A549 (cell line): Measurements from ENCODE around the gene DLX4. TPM values are rescaled to one million over a fixed set of nuclear protein-coding genes. Genes with fewer than 3 reads are reported as not detected.

ENCODE experiments used
- ATAC-seq, 2 experiments: fragments of 200-7000 bp in 1 of 2; fragments of >200 bp in 1 of 2; cut with Nextera tagmentation in 1 of 2; cut with Tn5 transposase in 1 of 2; 3 replicates each; pipeline versions ENCODE4 v1.8.0 to v1.9.1; 2018 to 2020; ENCODE audit warnings: mild to moderate bottlenecking in 1 of 2, moderate library complexity in 1 of 2
- CTCF ChIA-PET: fragments of 300-600 bp; sonication (Branson Sonifier 250); formaldehyde crosslinking; extraction: SDS; loops from one replicate; lab custom pipeline; 2021; ENCODE audit warnings: antibody characterized with exemption, inconsistent platforms; lab: Yijun Ruan, JAX
- POLR2A ChIA-PET: fragments of 350-600 bp; formaldehyde crosslinking; extraction: SDS; loops from one replicate; lab custom pipeline; 2021; ENCODE audit warnings: antibody characterized with exemption, inconsistent platforms; lab: Yijun Ruan, JAX
- DNase-seq, 2 experiments: peaks; one replicate each; pipeline versions ENCODE4 v3.0.0 to v3.0.0-alpha.2; 2011 to 2016; ENCODE audit warnings: low read depth in 1 of 2, low spot score in 1 of 2
- FAIRE-seq: peaks from 2 replicates; lab custom pipeline; 2011; peaks lifted over from hg19 to GRCh38; lab: Jason Lieb, UNC
- H3K27ac ChIP-seq, 2 experiments: fragments of >200 bp; sonication (Bioruptor Twin); formaldehyde crosslinking; 3 replicates each; pipeline ENCODE4 v1.5.1; 2016 to 2017
- H3K4me1 ChIP-seq: fragments of >200 bp; sonication (Bioruptor Twin); formaldehyde crosslinking; 3 replicates; pipeline ENCODE4 v1.6.1; 2016
- H3K4me2 ChIP-seq: fragments of >200 bp; sonication (Bioruptor Twin); formaldehyde crosslinking; 3 replicates; pipeline ENCODE4 v1.6.1; 2016
- H3K4me3 ChIP-seq: fragments of >200 bp; sonication (Bioruptor Twin); formaldehyde crosslinking; 3 replicates; pipeline ENCODE4 v1.5.1; 2016
- H3K9me3 ChIP-seq: fragments of >200 bp; sonication (Bioruptor Twin); formaldehyde crosslinking; 3 replicates; pipeline ENCODE4 v1.6.1; 2016
- BCL3 ChIP-seq: fragments of >200 bp; sonication (Bioruptor Twin); formaldehyde crosslinking; IDR thresholded peaks from 3 replicates; pipeline ENCODE4 v1.6.1; 2016
- CBX2 ChIP-seq: fragments of 200-600 bp; sonication (generic); IDR thresholded peaks from 2 replicates; pipeline ENCODE4 v1.6.1; 2016; ENCODE audit warnings: low read depth, mild to moderate bottlenecking, borderline replicate concordance
- CHD2 ChIP-seq: fragments of 150-350 bp; IDR thresholded peaks from 2 replicates; pipeline ENCODE4 v1.6.1; 2014; ENCODE audit warnings: low read length; ENCODE audit not compliant: partially characterized antibody
- FOSL2 ChIP-seq, 2 experiments: fragments of 450-650 bp in 1 of 2; fragments of >200 bp in 1 of 2; sonication (Bioruptor Twin) in 1 of 2; formaldehyde crosslinking; IDR thresholded peaks; 2 replicates each; pipeline versions ENCODE4 v1.5.0 to v1.6.1; 2016 to 2020; ENCODE audit warnings: mild to moderate bottlenecking in 1 of 2, moderate library complexity in 1 of 2
- JUN ChIP-seq, 2 experiments: fragments of >200 bp; sonication (Bioruptor Twin); formaldehyde crosslinking; IDR thresholded peaks; 2 replicates in 1 of 2; 3 replicates in 1 of 2; pipeline ENCODE4 v1.6.1; 2016 to 2017
- JUNB ChIP-seq: fragments of >200 bp; sonication (Bioruptor Twin); formaldehyde crosslinking; IDR thresholded peaks from 2 replicates; pipeline ENCODE4 v1.6.1; 2016
- KDM1A ChIP-seq: fragments of 200-600 bp; sonication (generic); IDR thresholded peaks from 2 replicates; pipeline ENCODE4 v1.6.1; 2016; ENCODE audit warnings: low read depth, mild to moderate bottlenecking
- MAFK ChIP-seq: fragments of 450-650 bp; IDR thresholded peaks from 2 replicates; pipeline ENCODE4 v1.6.1; 2014; ENCODE audit not compliant: partially characterized antibody
- POLR2A ChIP-seq: IDR thresholded peaks from 2 replicates; pipeline ENCODE4 v1.6.1; 2012; ENCODE audit warnings: mild to moderate bottlenecking, low read length
- RARB ChIP-seq: fragments of 250-450 bp; sonication (Bioruptor Pico); IDR thresholded peaks from 2 replicates; pipeline ENCODE4 v1.8.0; 2021; ENCODE audit warnings: mild to moderate bottlenecking, moderate library complexity
- SMC3 ChIP-seq: fragments of >200 bp; sonication (Bioruptor Twin); formaldehyde crosslinking; IDR thresholded peaks from 3 replicates; pipeline ENCODE4 v1.6.1; 2018; ENCODE audit warnings: inconsistent platforms
- SREBF2 ChIP-seq: fragments of 450-650 bp; IDR thresholded peaks from 2 replicates; pipeline ENCODE4 v1.6.1; 2014; ENCODE audit warnings: mild to moderate bottlenecking, moderate library complexity
- TP53 ChIP-seq: fragments of 250-450 bp; sonication (Bioruptor Pico); IDR thresholded peaks from 2 replicates; pipeline ENCODE4 v1.5.0; 2021; ENCODE audit warnings: mild to moderate bottlenecking, moderate library complexity
- ZNF302 ChIP-seq: fragments of 250-450 bp; sonication (Bioruptor Pico); IDR thresholded peaks from 2 replicates; pipeline ENCODE4 v1.9.0; 2021; ENCODE audit warnings: inconsistent platforms, mild to moderate bottlenecking, moderate library complexity
- ZSCAN20 ChIP-seq: fragments of 250-450 bp; sonication (Bioruptor Pico); IDR thresholded peaks from 2 replicates; pipeline ENCODE4 v1.8.0; 2022; ENCODE audit warnings: mild to moderate bottlenecking, moderate library complexity
- WGBS: methylation state at CpG from one replicate; pipeline ENCODE4 v1.1.6; 2017; ENCODE audit errors: missing lambda C conversion rate; 5-methylcytosine and 5-hydroxymethylcytosine counted together
- polyA plus RNA-seq, 4 experiments: library from polyadenylated mRNA; depleted of rRNA in 3 of 4; stranded (reverse); fragments of >200 nt; fragmentation: RNase III in 1 of 4; extraction: RNeasy Plus Mini Kit Qiagen cat#74134 plus additional on column Dnase treatment in 1 of 4; gene quantifications; 2 replicates in 3 of 4; 3 replicates in 1 of 4; pipeline ENCODE4 v1.2.3, GENCODE V29; 2011 to 2017
- TF ChIP-seq, protein P1 (sequence below): fragments of 250-450 bp; sonication (Bioruptor Pico); IDR thresholded peaks from 2 replicates; pipeline ENCODE4 v1.5.0; 2020; ENCODE audit warnings: low read depth, mild to moderate bottlenecking, moderate library complexity
- TF ChIP-seq, protein P2 (sequence below): fragments of 200-600 bp; sonication (generic); IDR thresholded peaks from 2 replicates; pipeline ENCODE4 v1.6.1; 2016; ENCODE audit warnings: antibody characterized with exemption, mild to moderate bottlenecking, moderate library complexity
- TF ChIP-seq, protein P3 (sequence below): fragments of >200 bp; sonication (Bioruptor Twin); formaldehyde crosslinking; IDR thresholded peaks from 3 replicates; pipeline ENCODE4 v1.5.1; 2016

Gene DLX4
- polyA plus RNA-seq, 2 of the 4 experiments (the other 2 are of a cell fraction) = 2.9 to 4.1 TPM

GRCh38 chr17:50009282-50009681 is 40.3 kb downstream of the DLX4 start:
- no peak overlapping the region for H3K27ac ChIP-seq
- H3K9me3 ChIP-seq = peaks cover 59% of the 10 kb centered on the region
- DNase-seq = no peak
- ChIA-PET POLR2A (no interaction called here), CTCF (interaction anchor here (0.6 to 5.1 kb wide), 6 partner anchors 8 to 159 kb away, joined by 3 to 56 read pairs (median 8); no protein-coding TSS in a partner anchor)
- FAIRE-seq = no peak
- H3K4me3 ChIP-seq = no peak overlapping the region
- H3K4me2 ChIP-seq = no peak overlapping the region
- ATAC-seq = no peak
- 60% methylated on average over 2 of the region's 2 CpGs for WGBS
- TF ChIP-seq ZSCAN20 (CRISPR knock-in tag) = no peak
- TF ChIP-seq, protein P1, sequence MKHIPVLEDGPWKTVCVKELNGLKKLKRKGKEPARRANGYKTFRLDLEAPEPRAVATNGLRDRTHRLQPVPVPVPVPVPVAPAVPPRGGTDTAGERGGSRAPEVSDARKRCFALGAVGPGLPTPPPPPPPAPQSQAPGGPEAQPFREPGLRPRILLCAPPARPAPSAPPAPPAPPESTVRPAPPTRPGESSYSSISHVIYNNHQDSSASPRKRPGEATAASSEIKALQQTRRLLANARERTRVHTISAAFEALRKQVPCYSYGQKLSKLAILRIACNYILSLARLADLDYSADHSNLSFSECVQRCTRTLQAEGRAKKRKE (CRISPR knock-in tag) = no peak
- no peak for TF ChIP-seq JUNB
- no peak for TF ChIP-seq FOSL2 (IDR thresholded peaks at IDR 0.05)
- TF ChIP-seq FOSL2 (CRISPR knock-in tag; IDR thresholded peaks at IDR 0.05) = no peak
- TF ChIP-seq, protein P2, sequence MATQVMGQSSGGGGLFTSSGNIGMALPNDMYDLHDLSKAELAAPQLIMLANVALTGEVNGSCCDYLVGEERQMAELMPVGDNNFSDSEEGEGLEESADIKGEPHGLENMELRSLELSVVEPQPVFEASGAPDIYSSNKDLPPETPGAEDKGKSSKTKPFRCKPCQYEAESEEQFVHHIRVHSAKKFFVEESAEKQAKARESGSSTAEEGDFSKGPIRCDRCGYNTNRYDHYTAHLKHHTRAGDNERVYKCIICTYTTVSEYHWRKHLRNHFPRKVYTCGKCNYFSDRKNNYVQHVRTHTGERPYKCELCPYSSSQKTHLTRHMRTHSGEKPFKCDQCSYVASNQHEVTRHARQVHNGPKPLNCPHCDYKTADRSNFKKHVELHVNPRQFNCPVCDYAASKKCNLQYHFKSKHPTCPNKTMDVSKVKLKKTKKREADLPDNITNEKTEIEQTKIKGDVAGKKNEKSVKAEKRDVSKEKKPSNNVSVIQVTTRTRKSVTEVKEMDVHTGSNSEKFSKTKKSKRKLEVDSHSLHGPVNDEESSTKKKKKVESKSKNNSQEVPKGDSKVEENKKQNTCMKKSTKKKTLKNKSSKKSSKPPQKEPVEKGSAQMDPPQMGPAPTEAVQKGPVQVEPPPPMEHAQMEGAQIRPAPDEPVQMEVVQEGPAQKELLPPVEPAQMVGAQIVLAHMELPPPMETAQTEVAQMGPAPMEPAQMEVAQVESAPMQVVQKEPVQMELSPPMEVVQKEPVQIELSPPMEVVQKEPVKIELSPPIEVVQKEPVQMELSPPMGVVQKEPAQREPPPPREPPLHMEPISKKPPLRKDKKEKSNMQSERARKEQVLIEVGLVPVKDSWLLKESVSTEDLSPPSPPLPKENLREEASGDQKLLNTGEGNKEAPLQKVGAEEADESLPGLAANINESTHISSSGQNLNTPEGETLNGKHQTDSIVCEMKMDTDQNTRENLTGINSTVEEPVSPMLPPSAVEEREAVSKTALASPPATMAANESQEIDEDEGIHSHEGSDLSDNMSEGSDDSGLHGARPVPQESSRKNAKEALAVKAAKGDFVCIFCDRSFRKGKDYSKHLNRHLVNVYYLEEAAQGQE = no peak
- no peak for TF ChIP-seq POLR2A
- no peak for TF ChIP-seq CHD2
- TF ChIP-seq BCL3 = no peak
- TF ChIP-seq SMC3 = no peak
- TF ChIP-seq, all 56 proteins: peak for 0
- no peaks in the 10 kb centered on the region for H3K4me1 ChIP-seq

DNA sequence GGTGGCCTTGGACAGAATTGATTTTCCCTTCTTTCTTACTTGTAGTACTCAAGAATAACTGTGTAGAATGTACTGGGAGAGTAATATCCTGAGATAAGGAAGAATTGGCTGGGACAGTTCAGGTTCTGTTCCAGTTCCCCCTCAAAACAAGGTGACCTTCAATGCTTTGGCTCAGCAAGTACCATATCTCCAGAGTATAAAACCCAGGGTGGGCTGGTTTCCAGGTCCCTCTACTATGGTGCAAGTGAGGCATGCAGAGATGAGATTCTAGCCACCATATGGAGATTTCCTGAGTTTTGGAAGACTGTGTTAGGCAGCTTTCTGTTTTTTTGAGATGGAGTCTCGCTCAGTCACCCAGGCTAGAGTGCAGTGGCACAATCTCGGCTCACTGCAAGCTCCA is 44.1 kb downstream of the DLX4 start:
- H3K4me1 ChIP-seq = no peaks in the 10 kb centered on the region
- no peak for DNase-seq
- H3K27ac ChIP-seq = no peak overlapping the region
- peaks cover 72% of the 10 kb centered on the region for H3K9me3 ChIP-seq
- ATAC-seq = no peak
- TF ChIP-seq KDM1A (no peak), CHD2 (no peak), SREBF2 (no peak), CBX2 (no peak), RARB (CRISPR knock-in tag) (no peak), POLR2A (no peak), ZNF302 (no peak), TP53 (CRISPR knock-in tag) (no peak), MAFK (no peak), JUN (IDR thresholded peaks at IDR 0.05) (no peak)
- TF ChIP-seq, protein P1 (CRISPR knock-in tag) = no peak
- TF ChIP-seq, protein P3, sequence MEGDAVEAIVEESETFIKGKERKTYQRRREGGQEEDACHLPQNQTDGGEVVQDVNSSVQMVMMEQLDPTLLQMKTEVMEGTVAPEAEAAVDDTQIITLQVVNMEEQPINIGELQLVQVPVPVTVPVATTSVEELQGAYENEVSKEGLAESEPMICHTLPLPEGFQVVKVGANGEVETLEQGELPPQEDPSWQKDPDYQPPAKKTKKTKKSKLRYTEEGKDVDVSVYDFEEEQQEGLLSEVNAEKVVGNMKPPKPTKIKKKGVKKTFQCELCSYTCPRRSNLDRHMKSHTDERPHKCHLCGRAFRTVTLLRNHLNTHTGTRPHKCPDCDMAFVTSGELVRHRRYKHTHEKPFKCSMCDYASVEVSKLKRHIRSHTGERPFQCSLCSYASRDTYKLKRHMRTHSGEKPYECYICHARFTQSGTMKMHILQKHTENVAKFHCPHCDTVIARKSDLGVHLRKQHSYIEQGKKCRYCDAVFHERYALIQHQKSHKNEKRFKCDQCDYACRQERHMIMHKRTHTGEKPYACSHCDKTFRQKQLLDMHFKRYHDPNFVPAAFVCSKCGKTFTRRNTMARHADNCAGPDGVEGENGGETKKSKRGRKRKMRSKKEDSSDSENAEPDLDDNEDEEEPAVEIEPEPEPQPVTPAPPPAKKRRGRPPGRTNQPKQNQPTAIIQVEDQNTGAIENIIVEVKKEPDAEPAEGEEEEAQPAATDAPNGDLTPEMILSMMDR = no peak
- FAIRE-seq = no peak
- H3K4me2 ChIP-seq = no peak overlapping the region
- no peak overlapping the region for H3K4me3 ChIP-seq
- POLR2A ChIA-PET = no interaction called here
- CTCF ChIA-PET = interaction anchor here (1.4 to 5.9 kb wide), 6 partner anchors 14 to 153 kb away, joined by 3 to 54 read pairs (median 9); partner anchors contain the start of gene DLX3
- 10% methylated on average over 2 of the region's 2 CpGs for WGBS
